RPMI8226 (cell line): ENCODE data around the gene SMPD1.
"Not testable (repeated sequence)": the region's sequence is repeated elsewhere in the genome, so short reads cannot be mapped to it uniquely, and the experiment has no call there.

Source experiments
- DNase-seq: peaks from one replicate; pipeline ENCODE4 v3.0.0-alpha.2; 2015

SMPD1 gene

GRCh38 chr11:6390718-6391469, 620 bp downstream of the SMPD1 start:
- DNase-seq: no peak

- DNase-seq: no peak
These were observed 1.4 kb downstream of the SMPD1 start for GRCh38 chr11:6391537-6392134.

- DNase-seq: not testable (repeated sequence)
These were observed 2.0 kb downstream of the SMPD1 start for GRCh38 chr11:6392251-6392650.

- no peak for DNase-seq
These were observed 3.9 kb downstream of the SMPD1 start for GRCh38 chr11:6393989-6394670.

GRCh38 chr11:6395470-6396060, 5.3 kb downstream of the SMPD1 start:
- no peak for DNase-seq

GRCh38 chr11:6397156-6397555, 6.9 kb downstream of the SMPD1 start:
- DNase-seq: no peak

GRCh38 chr11:6397636-6398035, 7.4 kb downstream of the SMPD1 start:
- no peak for DNase-seq

GRCh38 chr11:6400431-6401345, 10.4 kb downstream of the SMPD1 start:
- no peak for DNase-seq

- DNase-seq: no peak
These were observed 11.2 kb downstream of the SMPD1 start for GRCh38 chr11:6401464-6401863.

GRCh38 chr11:6402061-6402470, 11.8 kb downstream of the SMPD1 start:
- no peak for DNase-seq

GRCh38 chr11:6402561-6402981, 12.3 kb downstream of the SMPD1 start:
- no peak for DNase-seq

GRCh38 chr11:6403539-6403938, 13.3 kb downstream of the SMPD1 start:
- DNase-seq: no peak

- no peak for DNase-seq
These were observed 14.2 kb downstream of the SMPD1 start for GRCh38 chr11:6404342-6405051.

- no peak for DNase-seq
These were observed 14.9 kb downstream of the SMPD1 start for GRCh38 chr11:6405052-6405667.

- no peak for DNase-seq
These were observed 15.6 kb downstream of the SMPD1 start for GRCh38 chr11:6405846-6406245.

- no peak for DNase-seq
These were observed 16.1 kb downstream of the SMPD1 start for GRCh38 chr11:6406370-6406769.

GRCh38 chr11:6410695-6411430, 20.6 kb downstream of the SMPD1 start:
- DNase-seq: no peak

- DNase-seq: no peak
These were observed 21.3 kb downstream of the SMPD1 start for GRCh38 chr11:6411594-6412031.

- DNase-seq: no peak
These were observed 23.5 kb downstream of the SMPD1 start for GRCh38 chr11:6413791-6414201.

- no peak for DNase-seq
These were observed 24.6 kb downstream of the SMPD1 start for GRCh38 chr11:6414874-6415328.
